IMR-90 (cell line): ENCODE measurements around the gene ENHO. TPM values are rescaled to one million over a fixed set of nuclear protein-coding genes. Genes with fewer than 3 reads are reported as not detected.
A peak's percentile ranks its signal among the peaks of the same experiment; 100 is the strongest.

Experiments
- ATAC-seq: fragments of 200-7000 bp; cut with Tn5 transposase; 2 replicates; pipeline ENCODE4 v1.9.1; 2020; ENCODE audit warnings: low read depth, mild to moderate bottlenecking, moderate library complexity
- BruUV-seq: library from RNA; stranded (reverse); fragments of 400-500 nt; replicated peaks from 2 replicates; lab custom pipeline; 2021; lab: Mats Ljungman, UMichigan
- CTCF ChIA-PET: fragments of 300-600 bp; formaldehyde crosslinking; extraction: SDS; loops from one replicate; lab custom pipeline; 2021; ENCODE audit warnings: antibody characterized with exemption; lab: Yijun Ruan, JAX
- POLR2A ChIA-PET: fragments of 300-600 bp; sonication (Branson Sonifier 250); formaldehyde crosslinking; loops from one replicate; lab custom pipeline; 2022; ENCODE audit warnings: antibody characterized with exemption; ENCODE audit not compliant: unreplicated experiment; lab: Charles Lee
- DNase-seq: peaks from one replicate; pipeline ENCODE4 v3.0.0; 2013
- H2AFZ ChIP-seq: replicated peaks from 2 replicates; pipeline ENCODE3; 2013; ENCODE audit warnings: low read length, mild to moderate bottlenecking; ENCODE audit not compliant: poor library complexity
- H2AK5ac ChIP-seq: 2 replicates; pipeline ENCODE4 v1.6.1; 2013; ENCODE audit warnings: low read depth, low read length, inconsistent platforms
- H2AK9ac ChIP-seq: replicated peaks from 2 replicates; pipeline ENCODE3; 2013; ENCODE audit warnings: mild to moderate bottlenecking, low read depth, low read length, moderate library complexity; ENCODE audit not compliant: poor library complexity
- H2BK120ac ChIP-seq: 2 replicates; pipeline ENCODE4 v1.6.1; 2013; ENCODE audit warnings: low read depth, low read length, inconsistent platforms
- H2BK15ac ChIP-seq: 3 replicates; pipeline ENCODE4 v1.6.1; 2013; ENCODE audit warnings: low read depth, low read length, inconsistent platforms
- H2BK20ac ChIP-seq: 2 replicates; pipeline ENCODE4 v1.6.1; 2013; ENCODE audit warnings: low read depth, mild to moderate bottlenecking, inconsistent platforms, low read length, moderate library complexity
- H2BK5ac ChIP-seq: 2 replicates; pipeline ENCODE4 v1.6.1; 2013; ENCODE audit warnings: mild to moderate bottlenecking, low read depth, low read length, inconsistent platforms; ENCODE audit not compliant: poor library complexity, severe bottlenecking
- H3K14ac ChIP-seq: replicated peaks from 2 replicates; pipeline ENCODE4 v1.6.1; 2013; ENCODE audit warnings: low read depth, low read length, inconsistent platforms
- H3K18ac ChIP-seq: 2 replicates; pipeline ENCODE4 v1.6.1; 2013; ENCODE audit warnings: low read depth, low read length, control low read depth
- H3K23ac ChIP-seq: 2 replicates; pipeline ENCODE4 v1.6.1; 2013; ENCODE audit warnings: low read depth, low read length, inconsistent platforms
- H3K27ac ChIP-seq: 2 replicates; pipeline ENCODE4 v1.5.1; 2013; ENCODE audit warnings: mild to moderate bottlenecking, control low read depth, low read length; ENCODE audit not compliant: insufficient read depth
- H3K27me3 ChIP-seq: 2 replicates; pipeline ENCODE4 v1.6.1; 2013; ENCODE audit warnings: low read length; ENCODE audit not compliant: control insufficient read depth, insufficient read depth
- H3K36me3 ChIP-seq: 2 replicates; pipeline ENCODE4 v1.6.1; 2013; ENCODE audit warnings: low read length, mixed read lengths; ENCODE audit not compliant: control insufficient read depth, insufficient read depth
- H3K4ac ChIP-seq: 2 replicates; pipeline ENCODE4 v1.6.1; 2013; ENCODE audit warnings: low read depth, low read length, inconsistent platforms
- H3K4me1 ChIP-seq: 2 replicates; pipeline ENCODE4 v1.6.1; 2013; ENCODE audit warnings: low read length, mixed read lengths; ENCODE audit not compliant: control insufficient read depth, insufficient read depth
- H3K4me2 ChIP-seq: 2 replicates; pipeline ENCODE4 v1.6.1; 2013; ENCODE audit warnings: low read depth, mild to moderate bottlenecking, control low read depth, low read length, moderate library complexity
- H3K4me3 ChIP-seq: 2 replicates; pipeline ENCODE4 v1.5.1; 2013; ENCODE audit warnings: low read depth, mild to moderate bottlenecking, control low read depth, low read length, moderate library complexity; ENCODE audit not compliant: insufficient read depth
- H3K56ac ChIP-seq: 2 replicates; pipeline ENCODE4 v1.6.1; 2013; ENCODE audit warnings: low read length, inconsistent platforms; ENCODE audit not compliant: insufficient read depth; ENCODE audit errors: extremely low read depth
- H3K79me1 ChIP-seq, 2 experiments: 2 replicates each; pipeline ENCODE4 v1.6.1; 2013; ENCODE audit warnings: low read length in 2 of 2, inconsistent platforms in 1 of 2, low read depth in 1 of 2
- H3K9ac ChIP-seq: 2 replicates; pipeline ENCODE4 v1.6.1; 2013; ENCODE audit warnings: low read depth, low read length, control low read depth
- H3K9me1 ChIP-seq: 2 replicates; pipeline ENCODE4 v1.6.1; 2013; ENCODE audit warnings: low read length, inconsistent platforms; ENCODE audit not compliant: insufficient read depth
- H3K9me3 ChIP-seq: 2 replicates; pipeline ENCODE4 v1.6.1; 2013; ENCODE audit warnings: low read length; ENCODE audit not compliant: control insufficient read depth, insufficient read depth
- H4K20me1 ChIP-seq: 2 replicates; pipeline ENCODE4 v1.6.1; 2013; ENCODE audit warnings: low read length, inconsistent platforms; ENCODE audit not compliant: insufficient read depth
- H4K5ac ChIP-seq: 2 replicates; pipeline ENCODE4 v1.6.1; 2013; ENCODE audit warnings: mild to moderate bottlenecking, low read depth, low read length, control low read depth
- H4K8ac ChIP-seq, 2 experiments: 2 replicates each; pipeline ENCODE4 v1.6.1; 2013; ENCODE audit warnings: low read depth in 2 of 2, low read length in 2 of 2, control low read depth in 1 of 2, inconsistent platforms in 1 of 2
- H4K91ac ChIP-seq: 2 replicates; pipeline ENCODE4 v1.6.1; 2013; ENCODE audit warnings: low read depth, low read length, inconsistent platforms; ENCODE audit not compliant: insufficient read depth
- BHLHE40 ChIP-seq: fragments of 150-350 bp; IDR thresholded peaks from 2 replicates; pipeline ENCODE4 v1.6.1; 2016; ENCODE audit warnings: mild to moderate bottlenecking, low read depth, low read length
- MXI1 ChIP-seq: IDR thresholded peaks from 2 replicates; pipeline ENCODE4 v1.6.1; 2012; ENCODE audit warnings: low read depth, mild to moderate bottlenecking, low read length, moderate library complexity, borderline replicate concordance
- WGBS, 2 experiments: methylation state at CpG; one replicate each; pipeline versions ENCODE4 v1.1.5 to v1.1.7; 2013; ENCODE audit warnings: missing lambda C conversion rate in 2 of 2; ENCODE audit not compliant: insufficient read length in 1 of 2; ENCODE audit errors: extremely low coverage in 2 of 2; 5-methylcytosine and 5-hydroxymethylcytosine counted together
- dilution Hi-C: fragments of 300-500 bp; cut with HindIII; formaldehyde crosslinking; loops from one replicate; pipeline ENCODE4 v1.14.3; 2018; ENCODE audit warnings: low sequenced_read_pairs; ENCODE audit not compliant: unreplicated experiment
- in situ Hi-C: fragments of 300-500 bp; cut with MboI; formaldehyde crosslinking; loops from 3 replicates; pipeline ENCODE4 v1.14.3; 2019; ENCODE audit warnings: low sequenced_read_pairs, inconsistent platforms, mixed read lengths
- intact Hi-C: fragments of 100-400 bp; cut with micrococcal nuclease; formaldehyde crosslinking; loops from 2 replicates; pipeline ENCODE4 v1.10.0; 2022
- polyA plus RNA-seq, 3 experiments: library from polyadenylated mRNA; depleted of rRNA; stranded (reverse); fragments of >200 nt; gene quantifications; 2 replicates each; pipeline ENCODE4 v1.2.3, GENCODE V29; 2012; ENCODE audit warnings: low replicate concordance in 1 of 3
- total RNA-seq: library from RNA; depleted of rRNA; stranded (reverse); fragments of >200 nt; gene quantifications from 2 replicates; pipeline ENCODE4 v1.2.3, GENCODE V29; 2012

Gene ENHO
- total and polyA plus RNA-seq, 2 of the 4 experiments (the other 2 are of a cell fraction), result not detected

DNA sequence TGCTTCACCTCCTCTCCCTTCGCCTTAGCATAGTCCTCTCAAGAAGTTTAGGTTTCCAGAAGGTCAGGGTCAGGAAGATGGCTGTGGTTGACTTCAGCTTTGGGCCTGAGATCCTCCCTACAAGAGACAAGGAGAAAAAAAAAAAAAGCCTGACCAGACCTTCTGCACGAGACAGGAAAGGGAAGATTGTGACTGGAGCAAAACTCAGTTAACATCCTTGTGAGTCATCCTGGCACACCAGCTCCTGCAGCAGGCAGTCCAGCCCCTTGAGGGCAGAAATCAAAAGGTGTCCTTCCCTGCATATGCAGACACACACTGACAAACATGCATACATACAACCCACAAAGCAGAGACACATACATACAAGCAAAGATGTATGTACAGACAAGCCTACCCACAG, 18.0 kb upstream of the ENHO start:
- CTCF ChIA-PET, result no interaction called here
- Histone ChIP-seq H2AK9ac (no peak overlapping the region), H3K36me3 (no peaks in the 10 kb centered on the region), H4K20me1 (no peaks in the 10 kb centered on the region), H4K91ac (no peak overlapping the region), H3K27me3 (peaks cover 21% of the 10 kb centered on the region), H3K56ac (no peak overlapping the region; the same call in 1 of the 2 replicates), H3K18ac (no peak overlapping the region), H2BK120ac (no peak overlapping the region), H2BK5ac (no peak overlapping the region), H3K9me1 (no peaks in the 10 kb centered on the region), H4K5ac (no peak overlapping the region), H2BK20ac (no peak overlapping the region), H2AFZ (no peak overlapping the region), H3K27ac (no peak overlapping the region), H3K79me1 (no peaks in the 10 kb centered on the region), H3K4me1 (no peaks in the 10 kb centered on the region), H3K9ac (no peak overlapping the region), H3K4me2 (no peak overlapping the region), H3K4me3 (no peak overlapping the region), H3K23ac (no peak overlapping the region; the same call in 1 of the 2 replicates), H3K14ac (no peak overlapping the region), H3K9me3 (no peaks in the 10 kb centered on the region), H3K4ac (no peak overlapping the region), H2AK5ac (no peak overlapping the region), H2BK15ac (no peak overlapping the region), H4K8ac (no peak overlapping the region)
- in situ Hi-C loops (no loop called here), dilution Hi-C loops (no loop called here), intact Hi-C loops (no loop called here)
- ATAC-seq, result peak; percentile 68
- WGBS, 2 experiments, result no CpG with 5 or more reads among the region's 2 CpGs
- TF ChIP-seq BHLHE40 (peak; percentile 95), MXI1 (no peak)
- DNase-seq, result peak; percentile 64
- no TSS peak for BruUV-seq
- POLR2A ChIA-PET, result no interaction called here
